22Rv1 (cell line): ENCODE data around the gene TEKT2.

Experiments
- H3K27ac ChIP-seq: fragments of 450-650 bp; 2 replicates; pipeline ENCODE4 v1.5.1; 2017
- CTCF ChIP-seq: fragments of 450-650 bp; IDR thresholded peaks from 2 replicates; pipeline ENCODE4 v1.5.1; 2017; ENCODE audit warnings: mild to moderate bottlenecking
- ZFX ChIP-seq: fragments of 450-650 bp; IDR thresholded peaks from 2 replicates; pipeline ENCODE4 v1.6.1; 2017; ENCODE audit warnings: antibody characterized with exemption, borderline replicate concordance

The TEKT2 gene

DNA sequence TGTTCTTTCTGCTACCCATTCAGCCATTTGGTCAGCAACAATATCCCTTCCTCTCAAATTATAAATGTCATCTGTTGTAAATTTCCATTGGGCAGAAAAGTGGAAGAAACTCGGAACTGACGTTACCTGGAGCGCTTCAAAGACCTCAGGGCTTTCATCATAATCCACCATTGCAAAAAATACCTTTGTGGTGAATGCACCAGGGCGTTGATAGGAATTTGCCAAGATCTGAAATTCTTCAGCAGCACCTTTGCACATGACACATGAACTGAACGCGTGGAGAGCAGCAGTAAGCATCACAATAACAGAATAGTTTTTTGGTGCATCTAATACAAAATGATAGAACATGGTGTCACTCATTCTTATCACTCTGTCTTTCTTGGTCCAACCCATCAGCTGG lies 3.1 kb upstream of the TEKT2 start:
- no peak overlapping the region for H3K27ac ChIP-seq
- TF ChIP-seq ZFX (no peak), CTCF (no peak)

DNA sequence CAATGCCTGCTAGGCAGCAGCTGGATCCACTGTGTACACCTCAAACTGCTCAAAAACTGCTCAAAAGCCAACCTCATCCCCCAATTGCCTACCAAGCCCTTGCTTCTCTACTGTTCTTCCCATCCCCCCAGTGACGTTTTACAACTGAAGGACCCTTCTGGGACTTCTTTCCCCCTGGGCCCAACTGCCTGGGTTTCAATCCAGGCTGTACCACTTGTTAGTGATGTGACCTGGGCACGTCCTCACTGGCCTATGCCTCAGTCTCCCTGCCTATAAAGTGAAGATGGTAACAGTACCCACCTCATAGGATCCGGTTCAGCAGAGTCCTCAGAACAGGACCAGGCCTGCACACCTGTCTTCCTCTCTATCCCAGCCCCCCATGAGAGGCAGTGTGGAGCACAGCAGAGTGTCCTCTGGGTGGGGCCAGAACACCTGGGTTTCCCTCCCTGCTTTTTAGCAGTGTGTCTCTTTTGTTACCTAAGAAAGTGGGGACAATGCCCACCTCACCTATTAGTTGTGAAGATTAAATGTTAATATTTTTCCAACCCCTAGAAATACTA lies 1.9 kb upstream of the TEKT2 start:
- no peak overlapping the region for H3K27ac ChIP-seq
- TF ChIP-seq CTCF (no peak), ZFX (no peak)

DNA sequence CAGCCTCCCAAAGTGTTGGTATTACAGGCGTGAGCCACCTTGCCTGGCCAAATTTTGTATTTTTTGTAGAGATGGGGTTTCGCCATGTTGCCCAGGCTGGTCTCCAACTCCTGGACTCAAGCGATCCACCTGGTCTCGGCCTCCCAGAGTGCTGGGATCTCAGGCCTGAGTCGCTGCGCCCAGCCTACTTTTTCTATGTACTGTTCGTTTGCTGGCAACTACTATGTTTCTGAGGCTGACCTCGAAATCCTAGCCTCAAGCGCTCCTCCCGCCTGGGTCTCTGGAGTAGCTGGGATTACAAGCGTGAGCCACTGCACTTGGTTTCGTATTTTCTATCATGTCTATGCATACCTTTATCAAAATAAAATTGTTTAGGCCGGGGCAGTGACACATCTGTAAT lies 675 bp upstream of the TEKT2 start:
- no peak overlapping the region for H3K27ac ChIP-seq
- TF ChIP-seq ZFX (no peak), CTCF (no peak)

GRCh38 chr1:36084497-36085115 lies 712 bp downstream of the TEKT2 start:
- no peak overlapping the region for H3K27ac ChIP-seq
- no peak for TF ChIP-seq CTCF
- no peak for TF ChIP-seq ZFX

DNA sequence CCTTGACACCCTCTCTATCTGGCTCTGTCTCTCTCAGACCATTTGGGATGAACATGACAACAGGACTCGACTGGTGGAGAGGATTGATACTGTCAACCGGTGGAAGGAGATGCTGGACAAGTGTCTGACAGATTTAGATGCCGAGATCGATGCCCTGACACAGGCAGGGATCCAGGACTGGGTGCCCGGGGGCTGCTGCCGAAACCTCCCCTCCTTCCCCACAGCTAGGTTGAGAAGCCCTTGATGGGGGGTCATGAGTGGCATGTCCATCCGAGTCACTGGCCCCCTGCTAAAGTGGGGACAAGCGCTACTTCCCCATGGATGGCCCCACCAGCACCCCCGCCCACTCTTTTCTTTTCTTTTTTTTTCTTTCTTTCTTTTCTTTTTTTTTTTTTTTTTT lies 1.2 kb downstream of the TEKT2 start:
- TF ChIP-seq CTCF (no peak), ZFX (no peak)

GRCh38 chr1:36085686-36086526 lies 2.0 kb downstream of the TEKT2 start:
- no peak overlapping the region for H3K27ac ChIP-seq
- no peak for TF ChIP-seq ZFX
- TF ChIP-seq CTCF, result no peak

More for the DNA sequence above, 1.2 kb downstream of the TEKT2 start:
- H3K27ac ChIP-seq, result no peak overlapping the region

GRCh38 chr1:36086529-36087232 lies 2.8 kb downstream of the TEKT2 start:
- no peak overlapping the region for H3K27ac ChIP-seq
- TF ChIP-seq CTCF, result no peak
- no peak for TF ChIP-seq ZFX
